Esophagus muscularis mucosa (tissue), 4 donors: Measurements from ENCODE around the gene TMEM128. TPM values are rescaled to one million over a fixed set of nuclear protein-coding genes. Genes with fewer than 3 reads are reported as not detected.

Experiments used
- DNase-seq: peaks from one replicate; pipeline ENCODE4 v3.0.0-alpha.2; 2017; ENCODE audit errors: extremely low spot score
- H3K27ac ChIP-seq, 4 donors: fragments of 200-600 bp; sonication (generic); replicated peaks in 1 of 4; 1 replicate in 3 of 4; 2 replicates in 1 of 4; pipeline ENCODE4 v1.5.1; 2016 to 2019; ENCODE audit warnings: mild to moderate bottlenecking in 1 of 4
- H3K27me3 ChIP-seq, 4 donors: fragments of 200-600 bp; sonication (generic); one replicate each; pipeline versions ENCODE4 v1.5.1 to v1.6.0; 2016 to 2019
- H3K36me3 ChIP-seq, 4 donors: fragments of 200-600 bp; sonication (generic); one replicate each; pipeline ENCODE4 v1.5.1; 2016 to 2019
- H3K4me1 ChIP-seq, 4 donors: fragments of 200-600 bp; sonication (generic); one replicate each; pipeline ENCODE4 v1.5.1; 2016 to 2019
- H3K4me3 ChIP-seq, 4 donors: fragments of 200-600 bp; sonication (generic); 1 replicate in 2 of 4; 2 replicates in 2 of 4; pipeline ENCODE4 v1.5.1; 2016 to 2019; ENCODE audit warnings: mild to moderate bottlenecking in 4 of 4, moderate library complexity in 1 of 4
- H3K9me3 ChIP-seq, 4 donors: fragments of 200-600 bp; sonication (generic); 1 replicate in 3 of 4; 2 replicates in 1 of 4; pipeline ENCODE4 v1.5.1; 2016 to 2019
- EP300 ChIP-seq: sonication (generic); formaldehyde crosslinking; IDR thresholded peaks from one replicate; pipeline ENCODE4 v1.6.1; 2017; ENCODE audit warnings: antibody characterized with exemption
- POLR2A ChIP-seq: fragments of 450-650 bp; IDR thresholded peaks from one replicate; pipeline ENCODE4 v1.6.1; 2017; ENCODE audit warnings: antibody characterized with exemption, moderate library complexity, mild to moderate bottlenecking, low read depth
- POLR2AphosphoS5 ChIP-seq, 2 donors: sonication (generic); formaldehyde crosslinking; IDR thresholded peaks; one replicate each; pipeline ENCODE4 v1.6.1; 2017; ENCODE audit warnings: antibody characterized with exemption in 2 of 2
- WGBS: methylation state at CpG from one replicate; pipeline ENCODE4 v1.1.5; 2018; 5-methylcytosine and 5-hydroxymethylcytosine counted together
- intact Hi-C: fragments of 100-400 bp; cut with DNase I; formaldehyde crosslinking; loops from one replicate; pipeline ENCODE4 v1.15.1; 2023
- total RNA-seq, 4 donors: library from RNA; depleted of rRNA; stranded (reverse); fragments of >200 nt; gene quantifications; one replicate each; pipeline versions ENCODE4 v1.1.0 to v1.2.1, GENCODE V29; 2016
- TF ChIP-seq, protein P1 (sequence below), 3 experiments: fragments of 200-600 bp in 2 of 3; fragments of 450-650 bp in 1 of 3; sonication (generic) in 2 of 3; IDR thresholded peaks; one replicate each; pipeline ENCODE4 v1.5.1; 2017 to 2019; ENCODE audit warnings: antibody characterized with exemption in 3 of 3, mild to moderate bottlenecking in 2 of 3, moderate library complexity in 1 of 3

TMEM128 gene, protein sequence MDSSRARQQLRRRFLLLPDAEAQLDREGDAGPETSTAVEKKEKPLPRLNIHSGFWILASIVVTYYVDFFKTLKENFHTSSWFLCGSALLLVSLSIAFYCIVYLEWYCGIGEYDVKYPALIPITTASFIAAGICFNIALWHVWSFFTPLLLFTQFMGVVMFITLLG
- 10 to 100 TPM; 10.7 to 15.4 (median 14.4) TPM for total RNA-seq

DNA sequence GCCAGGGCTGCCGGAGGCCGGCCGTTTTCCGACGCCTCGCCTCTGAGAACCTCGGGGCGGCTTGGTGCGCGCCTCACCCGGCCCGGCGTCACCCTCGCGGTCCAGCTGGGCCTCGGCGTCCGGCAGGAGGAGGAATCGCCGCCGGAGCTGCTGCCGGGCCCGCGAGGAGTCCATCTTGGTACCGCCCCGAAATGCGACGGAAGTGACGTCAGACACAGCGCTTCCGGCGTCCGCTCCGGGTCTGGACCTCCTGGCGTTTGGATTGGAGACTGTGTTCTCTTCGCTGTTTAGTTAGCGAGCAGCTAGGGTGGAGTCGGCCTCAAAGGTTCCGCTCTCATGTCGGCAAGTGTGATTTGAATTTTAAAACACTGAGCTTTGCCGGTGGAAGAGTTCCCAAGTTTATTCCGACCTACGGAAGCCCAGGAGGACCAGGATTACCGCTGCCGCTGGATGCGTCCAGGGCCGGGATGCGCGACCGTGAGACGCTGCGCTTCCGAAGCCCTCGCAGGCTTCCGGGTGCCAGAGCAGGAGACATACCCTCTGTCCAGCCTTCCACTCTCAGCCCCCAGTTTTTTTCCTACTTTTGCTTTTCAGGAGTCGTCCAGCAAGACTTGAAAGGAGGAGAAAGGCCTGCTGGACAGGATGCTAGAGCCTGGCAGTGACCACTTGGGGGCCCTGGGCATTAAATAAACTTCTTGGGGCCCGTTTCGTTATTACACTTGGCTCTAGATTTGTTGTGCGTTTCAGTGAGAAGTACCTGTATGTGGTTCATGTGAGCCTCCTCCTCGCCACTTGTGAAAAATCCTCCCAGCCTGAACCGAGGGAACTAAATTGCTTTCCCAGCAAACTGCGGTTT, at the start of gene TMEM128:
TMEM128 (minus strand) TSS at position 195 of the 856 bp plus-strand sequence; CDS start at position 174, 21 bp downstream.
- Histone ChIP-seq H3K27me3 (no peaks in the 10 kb centered on the region), H3K9me3 (no peaks in the 10 kb centered on the region), H3K27ac (peak within 1 kb of the TSS; percentile 89 to 96 (median 92)), H3K36me3 (peaks cover 12 to 28% (median 22%) of the 10 kb centered on the region in 4 donors), H3K4me3 (peak within 1 kb of the TSS; percentile 77 to 93 (median 88)), H3K4me1 (peaks cover 19 to 38% (median 23%) of the 10 kb centered on the region in 4 donors)
- intact Hi-C loops: no loop called here
- WGBS: 2% methylated on average over 32 of the region's 62 CpGs
- peak; percentile 97 for DNase-seq
- TF ChIP-seq, protein P1, sequence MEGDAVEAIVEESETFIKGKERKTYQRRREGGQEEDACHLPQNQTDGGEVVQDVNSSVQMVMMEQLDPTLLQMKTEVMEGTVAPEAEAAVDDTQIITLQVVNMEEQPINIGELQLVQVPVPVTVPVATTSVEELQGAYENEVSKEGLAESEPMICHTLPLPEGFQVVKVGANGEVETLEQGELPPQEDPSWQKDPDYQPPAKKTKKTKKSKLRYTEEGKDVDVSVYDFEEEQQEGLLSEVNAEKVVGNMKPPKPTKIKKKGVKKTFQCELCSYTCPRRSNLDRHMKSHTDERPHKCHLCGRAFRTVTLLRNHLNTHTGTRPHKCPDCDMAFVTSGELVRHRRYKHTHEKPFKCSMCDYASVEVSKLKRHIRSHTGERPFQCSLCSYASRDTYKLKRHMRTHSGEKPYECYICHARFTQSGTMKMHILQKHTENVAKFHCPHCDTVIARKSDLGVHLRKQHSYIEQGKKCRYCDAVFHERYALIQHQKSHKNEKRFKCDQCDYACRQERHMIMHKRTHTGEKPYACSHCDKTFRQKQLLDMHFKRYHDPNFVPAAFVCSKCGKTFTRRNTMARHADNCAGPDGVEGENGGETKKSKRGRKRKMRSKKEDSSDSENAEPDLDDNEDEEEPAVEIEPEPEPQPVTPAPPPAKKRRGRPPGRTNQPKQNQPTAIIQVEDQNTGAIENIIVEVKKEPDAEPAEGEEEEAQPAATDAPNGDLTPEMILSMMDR (IDR thresholded peaks at IDR 0.05): peak in 1 of 3 experiments; percentile 27
- TF ChIP-seq POLR2AphosphoS5 (IDR thresholded peaks at IDR 0.05): peak; percentile 86 to 94
- peak; percentile 47 for TF ChIP-seq POLR2A
- TF ChIP-seq EP300: no peak

DNA sequence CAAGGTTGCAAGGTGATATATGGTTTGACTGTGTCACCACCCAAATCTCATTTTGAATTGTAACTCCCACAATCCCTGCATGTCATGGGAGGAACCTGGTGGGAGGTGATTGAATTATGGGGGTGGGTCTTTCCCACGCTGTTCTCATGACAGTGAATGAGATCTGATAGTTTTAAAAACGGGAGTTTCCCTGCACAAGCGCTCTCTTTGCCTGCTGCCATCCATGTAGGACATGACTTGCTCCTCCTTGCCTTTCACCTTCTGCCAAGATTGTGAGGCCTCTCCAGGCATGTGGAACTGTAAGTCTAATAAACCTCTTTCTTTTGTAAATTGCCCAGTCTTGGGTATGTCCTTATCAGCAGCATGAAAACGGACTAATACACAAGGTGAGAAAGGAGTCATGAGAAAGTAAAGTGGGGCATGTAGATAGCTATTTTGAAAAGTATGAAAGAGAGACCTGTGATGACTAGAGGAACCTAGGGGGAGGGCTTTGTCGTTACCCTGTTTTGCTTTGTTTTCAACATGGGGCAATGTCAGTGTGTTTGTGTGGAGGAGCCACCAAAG, 48.3 kb upstream of the TMEM128 start:
- intact Hi-C loops: no loop called here
- 95% methylated on average over 5 of the region's 5 CpGs for WGBS
- H3K27me3 ChIP-seq: no peaks in the 10 kb centered on the region
- no peak for TF ChIP-seq POLR2A
- TF ChIP-seq, protein P1 (IDR thresholded peaks at IDR 0.05): no peak
- no peak for TF ChIP-seq POLR2AphosphoS5 (IDR thresholded peaks at IDR 0.05)
- TF ChIP-seq EP300: no peak
- DNase-seq: no peak
- no peak overlapping the region for H3K4me3 ChIP-seq
- H3K36me3 ChIP-seq: peaks cover 0 to 30% (median 9%) of the 10 kb centered on the region in 4 donors
- no peaks in the 10 kb centered on the region for H3K9me3 ChIP-seq
- H3K4me1 ChIP-seq: peaks cover 4 to 11% (median 6%) of the 10 kb centered on the region in 4 donors
- H3K27ac ChIP-seq: no peak overlapping the region

DNA sequence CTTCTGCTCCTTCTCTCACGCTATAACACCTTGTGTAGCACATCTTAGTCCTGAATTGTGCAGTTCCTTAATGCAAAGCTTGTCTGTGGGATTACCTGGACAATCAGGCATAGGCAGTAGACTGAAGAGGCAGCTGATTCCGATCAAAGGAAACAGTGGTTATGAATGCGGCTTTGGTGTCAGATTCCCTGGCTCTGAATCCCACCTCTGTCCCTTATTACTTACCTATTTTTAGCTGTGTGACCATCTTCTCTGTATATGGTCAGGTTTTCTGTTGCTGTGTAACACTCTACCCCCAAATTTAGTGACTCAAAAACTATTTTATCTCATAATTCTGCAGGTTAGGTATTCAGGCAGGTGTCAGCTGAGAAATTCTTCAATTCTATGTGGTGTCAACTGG, 45.3 kb upstream of the TMEM128 start:
- no peak overlapping the region for H3K27ac ChIP-seq
- H3K36me3 ChIP-seq: peaks cover 0 to 9% (median 5%) of the 10 kb centered on the region in 4 donors
- no peak overlapping the region for H3K4me3 ChIP-seq
- H3K27me3 ChIP-seq: no peaks in the 10 kb centered on the region
- 94% methylated on average over 3 of the region's 3 CpGs for WGBS
- DNase-seq: no peak
- TF ChIP-seq POLR2AphosphoS5 (IDR thresholded peaks at IDR 0.05): no peak
- no peak for TF ChIP-seq EP300
- TF ChIP-seq, protein P1 (IDR thresholded peaks at IDR 0.05): no peak
- no peak for TF ChIP-seq POLR2A
- peaks cover 22 to 34% (median 27%) of the 10 kb centered on the region in 4 donors for H3K4me1 ChIP-seq
- intact Hi-C loops: no loop called here
- H3K9me3 ChIP-seq: no peaks in the 10 kb centered on the region

DNA sequence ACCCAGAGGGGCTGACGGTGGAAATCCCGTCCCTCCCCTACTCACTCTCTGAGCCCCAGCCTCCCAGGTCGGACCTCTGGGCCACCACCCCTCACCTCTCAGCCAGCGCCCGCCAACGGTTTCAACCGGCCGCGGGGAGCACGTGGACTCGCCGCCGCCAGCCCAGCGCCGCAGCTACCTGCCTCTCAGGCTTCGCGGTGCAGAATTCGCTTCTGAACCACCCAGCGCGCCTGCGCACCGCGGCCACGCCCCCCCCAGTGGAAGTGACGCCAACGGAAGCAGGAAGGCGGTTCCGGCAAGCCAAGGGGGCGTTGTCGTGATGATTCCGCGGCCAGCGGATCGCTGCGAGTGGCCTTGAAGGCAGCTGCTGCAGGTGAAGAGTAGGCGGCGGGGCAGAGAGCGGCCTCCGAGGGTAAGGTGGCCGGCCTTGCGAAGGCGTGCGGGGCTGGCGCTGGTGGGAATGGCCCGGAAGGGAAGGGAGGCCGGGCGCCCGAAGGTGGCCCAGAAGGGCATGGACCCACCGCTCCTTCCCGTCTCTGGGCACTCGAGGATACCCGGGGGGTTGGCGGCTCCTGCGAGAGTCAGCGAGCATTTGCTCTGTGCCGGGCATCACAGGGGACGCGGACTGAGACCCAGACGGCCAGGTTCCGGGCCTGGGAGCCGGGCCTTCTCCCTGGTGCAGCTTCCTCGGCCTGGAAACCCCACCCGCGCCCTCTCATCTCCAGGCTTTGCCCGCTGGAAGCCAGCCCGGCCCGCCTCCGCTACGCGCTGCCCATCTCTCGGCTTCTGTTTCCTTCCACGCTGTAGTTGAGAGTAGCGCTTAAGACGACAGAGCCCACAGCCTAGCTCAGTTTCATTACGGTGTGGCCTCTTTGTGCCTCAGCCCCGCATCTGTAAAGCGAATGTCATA, 42.2 kb upstream of the TMEM128 start, which contains the start of the genes LYAR and ZBTB49:
LYAR (minus strand) TSS at position 214 of the 910 bp plus-strand sequence. CDS start 6,412 bp downstream, outside the sequence.
ZBTB49 (plus strand) TSS at position 311 of the 910 bp plus-strand sequence. CDS start 9,695 bp downstream, outside the sequence.
- peaks cover 24 to 42% (median 27%) of the 10 kb centered on the region in 4 donors for H3K4me1 ChIP-seq
- 0% methylated on average over 18 of the region's 77 CpGs for WGBS
- peak within 1 kb of the TSS; percentile 72 to 98 (median 83) for H3K4me3 ChIP-seq
- H3K9me3 ChIP-seq: no peaks in the 10 kb centered on the region
- H3K27me3 ChIP-seq: no peaks in the 10 kb centered on the region
- DNase-seq: peak; percentile 98
- intact Hi-C loops: loop anchor here (5.0 kb wide), 1 partner anchor 38 kb away; no protein-coding TSS in a partner anchor
- peaks cover 0 to 20% (median 10%) of the 10 kb centered on the region in 4 donors for H3K36me3 ChIP-seq
- TF ChIP-seq EP300 (no peak), POLR2A (peak; percentile 25), POLR2AphosphoS5 (IDR thresholded peaks at IDR 0.05) (peak; percentile 92 to 97)
- TF ChIP-seq, protein P1 (IDR thresholded peaks at IDR 0.05): no peak
- peak within 1 kb of the TSS; percentile 77 to 94 (median 80) for H3K27ac ChIP-seq
